Epithelial cell of esophagus (primary cell): ENCODE data around the gene LCP1.
A peak's percentile ranks its signal among the peaks of the same experiment; 100 is the strongest.

Experiments
- DNase-seq: peaks from one replicate; pipeline ENCODE4 v3.0.0; 2010; ENCODE audit warnings: low read depth
- H3K4me3 ChIP-seq: 2 replicates; pipeline ENCODE4 v1.5.1; 2011; ENCODE audit warnings: mild to moderate bottlenecking, low read length, control low read depth
- CTCF ChIP-seq: IDR thresholded peaks from 2 replicates; pipeline ENCODE4 v1.5.1; 2011; ENCODE audit warnings: low read depth, mild to moderate bottlenecking, low read length, control low read depth, inconsistent platforms; ENCODE audit not compliant: insufficient read depth; ENCODE audit errors: missing control alignments

LCP1 gene

GRCh38 chr13:46145135-46145534 is 36.8 kb downstream of the LCP1 start:
- no peak for DNase-seq
- TF ChIP-seq CTCF: no peak
- H3K4me3 ChIP-seq: no peak overlapping the region

GRCh38 chr13:46143184-46143701 is 38.7 kb downstream of the LCP1 start:
- peak; percentile 18 for DNase-seq
- TF ChIP-seq CTCF: no peak
- no peak overlapping the region for H3K4me3 ChIP-seq

GRCh38 chr13:46142776-46143175 is 39.2 kb downstream of the LCP1 start:
- TF ChIP-seq CTCF: no peak
- no peak for DNase-seq
- H3K4me3 ChIP-seq: no peak overlapping the region

GRCh38 chr13:46140044-46140443 is 41.9 kb downstream of the LCP1 start:
- no peak overlapping the region for H3K4me3 ChIP-seq
- DNase-seq: no peak
- TF ChIP-seq CTCF: no peak

- no peak overlapping the region for H3K4me3 ChIP-seq
- no peak for DNase-seq
- no peak for TF ChIP-seq CTCF
Measured at GRCh38 chr13:46137627-46138317, 44.2 kb downstream of the LCP1 start.

GRCh38 chr13:46136688-46137087 is 45.3 kb downstream of the LCP1 start:
- no peak overlapping the region for H3K4me3 ChIP-seq
- TF ChIP-seq CTCF: no peak
- no peak for DNase-seq
